NCI-H345 treated with DMSO at 0.1 percent for 48 hours (cell line): ENCODE results near the gene GNB3.

ENCODE experiments used
- DNase-seq: peaks from one replicate; lab custom pipeline; 2025; ENCODE audit not compliant: unreplicated experiment; lab: John Stamatoyannopoulos, UW

GNB3 gene

DNA sequence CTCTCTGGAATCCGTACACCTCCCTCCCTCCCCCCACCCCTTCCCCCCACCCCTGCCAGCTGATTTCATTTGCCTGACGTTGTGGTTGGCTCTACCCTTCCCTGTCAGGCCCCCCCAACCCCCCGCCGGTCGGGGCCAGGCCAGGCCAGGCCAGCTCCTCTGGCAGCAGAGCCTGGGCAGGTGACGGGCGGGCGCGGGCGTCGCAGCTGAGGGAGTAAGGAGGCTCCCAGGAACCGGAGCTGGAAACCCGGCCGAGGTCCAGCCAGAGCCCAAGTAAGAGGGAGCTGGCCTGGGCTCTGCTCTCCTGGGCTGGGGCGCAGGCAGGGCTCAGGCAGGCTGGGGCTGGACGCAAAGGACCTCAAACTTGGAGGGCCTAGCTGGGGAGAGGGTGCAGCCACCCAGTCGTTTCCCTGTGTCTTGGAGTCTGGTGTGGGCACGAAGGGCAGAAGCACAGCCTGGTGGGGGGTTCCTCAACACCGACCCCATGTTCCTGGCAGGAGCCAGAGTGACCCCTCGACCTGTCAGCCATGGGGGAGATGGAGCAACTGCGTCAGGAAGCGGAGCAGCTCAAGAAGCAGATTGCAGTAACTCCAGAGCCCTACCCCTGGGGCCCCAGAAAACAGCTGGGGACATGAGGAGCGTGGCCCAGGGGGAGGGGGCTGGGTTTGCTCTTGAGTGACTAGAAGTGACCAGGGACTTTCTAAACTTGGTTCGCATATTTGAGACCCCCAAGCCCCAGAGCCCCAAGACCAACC, at the start of gene GNB3:
GNB3 (plus strand) TSS at position 165 of the 755 bp plus-strand sequence; CDS start at position 528, 363 bp downstream.
- DNase-seq, result no peak

DNA sequence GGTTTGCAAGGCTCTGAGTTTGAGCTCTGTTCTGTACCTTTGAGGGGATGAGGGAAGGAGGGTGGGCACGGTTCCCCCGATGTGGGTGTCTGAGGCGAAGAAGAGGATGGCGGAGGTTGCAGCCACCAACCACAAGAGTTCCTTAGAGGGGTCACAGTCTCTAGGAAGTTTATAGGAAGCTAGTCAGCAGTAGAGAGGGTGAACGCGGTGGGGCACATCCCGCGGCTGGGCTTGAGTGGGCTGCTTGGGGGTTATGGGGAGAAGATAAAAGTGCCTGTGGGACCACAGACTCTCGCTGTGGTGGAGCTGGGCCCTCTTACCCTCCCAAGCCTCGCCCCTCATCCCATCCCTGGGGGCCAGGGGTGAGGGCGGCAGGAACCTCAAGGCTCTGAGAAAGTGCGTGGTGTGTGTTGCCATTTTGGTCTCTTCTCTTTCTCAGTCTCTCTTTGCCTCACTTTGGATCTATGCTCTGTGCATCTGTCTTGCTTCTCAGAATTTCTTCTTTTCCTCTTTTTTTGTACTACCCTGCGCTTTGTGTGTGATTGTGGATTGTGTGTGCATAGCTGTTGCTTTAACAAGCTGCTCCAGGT, 48.7 kb upstream of the GNB3 start:
- no peak for DNase-seq

DNA sequence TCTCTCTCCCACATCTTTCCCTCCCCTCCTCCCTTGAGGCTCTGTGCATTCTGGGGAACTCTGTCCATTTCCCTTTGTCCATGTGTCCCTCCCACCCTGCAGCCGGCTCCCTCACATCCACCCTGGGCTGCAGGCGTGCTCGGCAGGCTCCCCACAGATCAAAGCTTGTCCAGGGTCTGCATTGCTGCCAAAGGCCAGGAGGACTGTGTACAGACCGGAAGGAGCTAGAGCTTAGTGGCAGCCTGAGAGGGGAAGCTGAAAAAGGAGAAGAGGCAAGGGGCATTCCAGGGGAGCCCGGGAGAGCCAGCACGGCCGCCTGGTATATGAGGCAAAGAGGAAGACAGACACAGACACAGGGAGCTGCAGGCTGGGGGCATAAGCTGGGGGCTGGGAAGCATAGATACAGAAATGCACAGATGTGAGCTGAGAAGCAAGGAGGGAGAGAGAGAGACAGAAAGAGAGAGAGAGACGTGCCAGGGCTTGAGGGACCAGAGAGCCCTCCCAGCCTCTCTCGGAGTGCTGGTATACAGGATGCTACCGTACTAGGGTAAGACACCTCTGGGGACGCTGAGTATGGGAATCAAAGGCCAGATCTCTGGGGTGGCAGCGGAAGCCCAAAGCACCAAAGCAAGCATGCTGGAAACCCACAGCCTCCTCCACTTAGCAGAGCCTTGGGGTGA, 48.1 kb upstream of the GNB3 start:
- no peak for DNase-seq

DNA sequence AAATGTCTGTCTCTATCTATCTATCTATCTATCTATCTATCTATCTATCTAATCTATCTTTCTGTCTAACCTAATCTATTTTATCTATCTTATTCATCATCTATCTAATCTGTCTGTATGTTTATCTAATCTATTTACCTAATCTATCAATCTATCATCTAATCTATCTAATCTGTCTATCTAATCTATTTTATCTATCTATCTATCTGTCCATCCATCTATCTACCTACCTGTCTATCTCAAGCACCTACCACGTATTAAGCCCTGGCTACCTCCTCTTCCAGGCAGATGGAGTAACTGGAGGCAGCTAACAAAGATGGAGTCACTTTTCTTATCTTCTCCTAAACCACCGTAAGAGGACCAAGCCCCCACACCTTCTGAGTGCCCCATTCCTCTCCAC, 45.6 kb upstream of the GNB3 start:
- DNase-seq, result no peak

DNA sequence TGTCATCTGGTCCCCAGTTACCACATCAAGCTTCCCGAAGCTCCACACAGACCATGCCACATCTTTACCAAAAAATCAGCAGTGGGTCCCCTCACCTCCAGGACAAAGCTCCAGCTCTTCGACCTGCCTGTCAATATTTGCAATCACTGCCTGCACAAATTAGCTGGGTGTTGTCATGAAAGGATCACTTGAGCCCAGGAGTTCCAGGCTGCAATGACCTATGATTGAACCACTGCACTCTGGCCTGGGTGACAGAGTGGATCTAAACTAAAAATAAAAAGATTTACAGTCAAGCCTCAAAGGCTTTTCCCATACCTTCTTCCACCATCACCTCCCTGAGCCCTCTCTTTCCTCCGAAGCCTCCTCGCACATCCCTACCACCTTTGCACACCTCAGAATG, 44.1 kb upstream of the GNB3 start:
- no peak for DNase-seq

DNA sequence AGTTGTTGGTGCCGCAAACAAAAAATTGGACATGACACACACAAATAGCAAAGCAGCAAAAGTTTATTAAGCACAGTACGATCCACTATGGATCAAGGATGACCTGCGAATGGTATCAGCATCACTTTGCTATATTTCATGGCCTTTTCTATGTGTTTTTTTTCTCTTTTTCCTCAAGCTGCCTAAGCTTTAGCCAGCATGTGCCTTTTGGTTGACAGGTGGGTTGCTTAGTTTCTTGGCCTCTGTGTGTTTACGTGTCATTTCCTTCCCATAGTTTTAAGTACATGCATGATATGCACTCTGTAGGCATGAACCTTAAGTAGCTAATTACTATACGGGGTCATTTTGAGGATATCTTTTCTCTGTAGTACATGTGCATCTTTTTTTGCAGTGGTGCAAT, 41.6 kb upstream of the GNB3 start:
- DNase-seq, result no peak

DNA sequence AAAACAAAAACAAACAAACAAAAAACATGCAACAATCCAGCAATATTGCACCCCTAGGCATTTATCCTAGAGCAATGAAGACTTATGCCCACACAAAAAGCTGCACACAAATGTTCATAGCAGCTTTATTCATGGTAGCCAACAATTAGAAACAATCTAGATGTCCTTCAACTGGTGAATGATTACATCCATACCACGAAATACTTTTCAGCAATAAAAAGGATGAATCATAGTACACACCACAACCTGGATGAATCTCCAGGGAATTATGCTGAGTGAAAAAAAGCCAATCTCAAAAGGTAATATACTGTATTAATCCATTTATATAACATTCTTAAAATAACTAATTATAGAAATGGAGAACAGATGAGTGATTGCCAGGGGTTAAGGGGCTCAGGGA, 33.6 kb upstream of the GNB3 start:
- no peak for DNase-seq

DNA sequence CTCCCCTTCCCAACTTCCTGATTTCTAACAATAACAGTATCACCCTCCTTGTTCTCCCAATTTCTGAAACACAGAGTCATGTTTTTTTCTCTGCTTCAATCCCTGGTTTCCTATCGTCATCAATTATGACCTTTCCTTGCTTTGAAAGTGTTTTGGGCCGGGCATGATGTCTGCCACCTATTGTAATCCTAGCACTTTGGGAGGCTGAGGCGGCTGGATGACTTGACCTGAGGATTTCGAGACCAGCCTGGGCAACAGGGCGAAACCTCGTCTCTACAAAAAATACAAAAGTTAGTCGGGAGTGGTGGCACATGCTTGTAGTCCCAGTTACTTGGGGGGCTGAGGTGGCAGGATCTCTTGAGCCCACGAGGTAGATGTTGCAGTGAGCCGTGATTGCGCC, 31.7 kb upstream of the GNB3 start:
- DNase-seq, result no peak

DNA sequence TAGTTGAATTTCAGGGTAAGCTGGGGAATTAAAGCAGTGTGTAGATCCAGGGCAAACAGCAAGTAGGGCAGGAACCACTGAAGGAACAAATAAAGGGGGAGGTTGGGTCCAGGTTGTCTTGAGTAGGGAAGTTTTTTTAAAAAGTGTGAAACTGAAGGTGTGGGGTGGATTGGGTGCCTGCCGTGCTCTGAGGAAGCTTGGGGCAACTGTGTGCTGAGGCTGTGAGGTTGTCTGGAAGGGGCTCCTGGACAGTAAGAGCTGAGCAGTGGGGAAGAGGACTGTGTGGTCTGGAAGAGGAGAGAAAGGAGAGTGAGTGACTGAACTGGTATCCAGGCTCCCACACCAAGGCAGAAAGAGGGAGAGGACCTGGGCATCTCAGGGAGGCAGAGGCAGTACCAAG, 30.0 kb upstream of the GNB3 start:
- no peak for DNase-seq

DNA sequence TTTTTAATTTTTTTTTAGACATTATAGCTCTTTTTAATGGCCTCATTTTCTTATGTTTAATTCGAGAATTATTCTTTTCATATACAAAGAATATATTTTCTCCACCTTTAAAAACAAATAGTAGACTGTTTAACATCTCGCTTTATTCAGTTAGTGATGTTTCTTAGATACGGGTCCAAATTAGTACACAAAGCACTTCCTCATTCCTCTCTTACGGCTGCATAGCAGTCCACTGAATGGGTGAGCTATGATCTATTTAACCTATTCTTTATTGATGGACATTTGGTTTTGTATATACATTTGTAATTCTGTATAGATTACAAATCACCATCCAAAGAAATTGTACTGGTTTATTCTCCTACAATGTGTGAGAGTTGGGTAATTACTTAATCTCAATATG, 27.4 kb upstream of the GNB3 start:
- DNase-seq, result no peak

DNA sequence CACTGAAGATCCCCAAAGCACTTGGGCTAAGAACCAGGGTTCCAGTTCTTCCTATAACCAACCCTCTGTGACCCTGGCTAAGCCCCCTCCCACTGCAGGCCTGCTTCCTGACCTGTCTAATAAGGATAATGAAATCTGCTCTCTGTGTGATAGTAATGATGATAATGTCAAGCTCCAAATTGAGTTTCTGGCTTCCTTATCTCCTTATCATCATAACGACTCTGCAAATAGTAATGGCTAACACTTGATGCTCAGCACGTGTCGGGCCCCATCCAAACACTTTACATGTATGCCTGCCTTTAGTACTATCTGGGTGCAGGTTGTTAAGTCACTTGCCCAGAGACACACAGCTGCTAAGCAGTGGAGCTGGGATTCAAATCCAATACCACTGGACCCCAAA, 24.1 kb upstream of the GNB3 start:
- DNase-seq, result no peak

DNA sequence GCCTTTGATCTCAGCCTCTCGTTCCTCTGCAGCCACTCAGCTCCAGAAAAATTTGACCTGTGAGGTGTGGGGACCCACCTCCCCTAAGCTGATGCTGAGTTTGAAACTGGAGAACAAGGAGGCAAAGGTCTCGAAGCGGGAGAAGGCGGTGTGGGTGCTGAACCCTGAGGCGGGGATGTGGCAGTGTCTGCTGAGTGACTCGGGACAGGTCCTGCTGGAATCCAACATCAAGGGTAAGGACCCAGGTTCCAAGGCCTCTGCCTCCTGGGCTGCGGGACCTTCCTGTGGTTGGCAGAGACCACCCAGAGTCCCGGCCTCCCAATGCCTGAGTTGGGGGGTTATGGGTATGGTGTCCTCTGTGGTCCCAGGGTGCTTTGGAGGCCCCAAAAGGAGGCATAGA, 23.6 kb upstream of the GNB3 start:
- no peak for DNase-seq

DNA sequence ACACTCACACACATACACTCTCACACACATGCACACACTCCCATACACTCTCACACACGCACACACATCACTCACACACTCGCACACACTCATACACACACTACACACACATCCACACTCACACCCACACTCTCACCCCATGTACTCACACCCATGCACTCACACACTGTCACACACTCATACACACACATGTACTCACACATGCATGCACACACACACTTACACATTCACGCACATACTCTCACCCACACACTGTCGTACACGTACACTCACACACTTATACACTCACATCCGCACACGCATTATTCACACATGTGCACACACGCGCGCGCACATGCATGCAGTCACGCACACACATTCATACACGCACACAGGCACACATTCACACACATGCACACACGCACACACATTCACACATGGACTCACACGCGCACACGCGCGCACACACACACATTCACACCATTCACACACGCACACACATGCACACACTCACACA, 23.0 kb upstream of the GNB3 start:
- no peak for DNase-seq

DNA sequence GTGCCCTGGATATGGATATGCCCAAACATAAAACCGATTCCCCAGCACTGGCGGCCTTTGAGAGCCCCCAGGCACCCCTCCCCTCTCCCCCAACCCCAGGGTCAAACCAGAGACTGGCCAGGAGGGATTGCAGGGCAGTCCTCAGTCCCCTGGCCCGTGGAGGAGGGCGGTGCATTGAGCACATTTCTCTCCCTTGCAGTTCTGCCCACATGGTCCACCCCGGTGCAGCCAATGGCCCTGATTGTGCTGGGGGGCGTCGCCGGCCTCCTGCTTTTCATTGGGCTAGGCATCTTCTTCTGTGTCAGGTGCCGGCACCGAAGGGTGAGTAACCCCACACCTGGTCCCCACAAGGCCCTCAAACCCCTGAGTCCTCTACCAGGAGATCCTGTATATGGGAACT, 22.5 kb upstream of the GNB3 start:
- DNase-seq, result no peak

DNA sequence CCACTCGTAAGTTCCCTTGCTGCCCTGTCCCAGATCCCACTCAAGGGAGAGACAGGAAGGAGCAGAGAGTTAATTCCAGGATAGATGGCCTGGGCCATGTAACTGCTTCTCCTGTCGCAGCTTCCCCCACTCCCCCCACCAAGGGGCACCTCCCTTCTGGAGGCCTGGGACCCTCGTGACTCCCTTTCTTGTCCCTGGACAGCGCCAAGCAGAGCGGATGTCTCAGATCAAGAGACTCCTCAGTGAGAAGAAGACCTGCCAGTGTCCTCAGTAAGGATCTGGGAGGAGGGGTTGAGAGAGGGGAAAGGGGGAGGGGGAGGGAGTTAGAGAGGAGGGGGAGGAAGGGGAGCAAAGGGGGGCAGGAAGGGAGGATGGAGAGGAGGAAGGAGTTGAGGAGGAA, 22.1 kb upstream of the GNB3 start:
- no peak for DNase-seq

DNA sequence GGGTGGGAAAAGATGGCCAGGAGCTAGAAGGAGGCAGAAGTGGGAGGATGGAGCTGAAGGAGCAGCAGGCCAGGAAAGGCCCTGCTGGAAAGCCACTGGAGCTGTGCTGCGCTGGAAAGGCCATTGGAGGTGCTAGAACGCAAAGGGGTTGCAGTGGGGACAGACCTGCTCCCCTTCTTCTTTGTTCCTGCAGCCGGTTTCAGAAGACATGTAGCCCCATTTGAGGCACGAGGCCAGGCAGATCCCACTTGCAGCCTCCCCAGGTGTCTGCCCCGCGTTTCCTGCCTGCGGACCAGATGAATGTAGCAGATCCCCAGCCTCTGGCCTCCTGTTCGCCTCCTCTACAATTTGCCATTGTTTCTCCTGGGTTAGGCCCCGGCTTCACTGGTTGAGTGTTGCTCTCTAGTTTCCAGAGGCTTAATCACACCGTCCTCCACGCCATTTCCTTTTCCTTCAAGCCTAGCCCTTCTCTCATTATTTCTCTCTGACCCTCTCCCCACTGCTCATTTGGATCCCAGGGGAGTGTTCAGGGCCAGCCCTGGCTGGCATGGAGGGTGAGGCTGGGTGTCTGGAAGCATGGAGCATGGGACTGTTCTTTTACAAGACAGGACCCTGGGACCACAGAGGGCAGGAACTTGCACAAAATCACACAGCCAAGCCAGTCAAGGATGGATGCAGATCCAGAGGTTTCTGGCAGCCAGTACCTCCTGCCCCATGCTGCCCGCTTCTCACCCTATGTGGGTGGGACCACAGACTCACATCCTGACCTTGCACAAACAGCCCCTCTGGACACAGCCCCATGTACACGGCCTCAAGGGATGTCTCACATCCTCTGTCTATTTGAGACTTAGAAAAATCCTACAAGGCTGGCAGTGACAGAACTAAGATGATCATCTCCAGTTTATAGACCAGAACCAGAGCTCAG, 21.4 kb upstream of the GNB3 start:
- DNase-seq, result no peak

DNA sequence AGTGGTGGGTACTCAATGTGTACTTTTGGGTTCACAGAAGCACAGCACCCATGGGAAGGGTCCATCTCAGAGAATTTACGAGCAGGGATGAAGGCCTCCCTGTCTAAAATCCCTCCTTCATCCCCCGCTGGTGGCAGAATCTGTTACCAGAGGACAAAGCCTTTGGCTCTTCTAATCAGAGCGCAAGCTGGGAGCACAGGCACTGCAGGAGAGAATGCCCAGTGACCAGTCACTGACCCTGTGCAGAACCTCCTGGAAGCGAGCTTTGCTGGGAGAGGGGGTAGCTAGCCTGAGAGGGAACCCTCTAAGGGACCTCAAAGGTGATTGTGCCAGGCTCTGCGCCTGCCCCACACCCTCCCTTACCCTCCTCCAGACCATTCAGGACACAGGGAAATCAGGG, 20.6 kb upstream of the GNB3 start:
- no peak for DNase-seq

DNA sequence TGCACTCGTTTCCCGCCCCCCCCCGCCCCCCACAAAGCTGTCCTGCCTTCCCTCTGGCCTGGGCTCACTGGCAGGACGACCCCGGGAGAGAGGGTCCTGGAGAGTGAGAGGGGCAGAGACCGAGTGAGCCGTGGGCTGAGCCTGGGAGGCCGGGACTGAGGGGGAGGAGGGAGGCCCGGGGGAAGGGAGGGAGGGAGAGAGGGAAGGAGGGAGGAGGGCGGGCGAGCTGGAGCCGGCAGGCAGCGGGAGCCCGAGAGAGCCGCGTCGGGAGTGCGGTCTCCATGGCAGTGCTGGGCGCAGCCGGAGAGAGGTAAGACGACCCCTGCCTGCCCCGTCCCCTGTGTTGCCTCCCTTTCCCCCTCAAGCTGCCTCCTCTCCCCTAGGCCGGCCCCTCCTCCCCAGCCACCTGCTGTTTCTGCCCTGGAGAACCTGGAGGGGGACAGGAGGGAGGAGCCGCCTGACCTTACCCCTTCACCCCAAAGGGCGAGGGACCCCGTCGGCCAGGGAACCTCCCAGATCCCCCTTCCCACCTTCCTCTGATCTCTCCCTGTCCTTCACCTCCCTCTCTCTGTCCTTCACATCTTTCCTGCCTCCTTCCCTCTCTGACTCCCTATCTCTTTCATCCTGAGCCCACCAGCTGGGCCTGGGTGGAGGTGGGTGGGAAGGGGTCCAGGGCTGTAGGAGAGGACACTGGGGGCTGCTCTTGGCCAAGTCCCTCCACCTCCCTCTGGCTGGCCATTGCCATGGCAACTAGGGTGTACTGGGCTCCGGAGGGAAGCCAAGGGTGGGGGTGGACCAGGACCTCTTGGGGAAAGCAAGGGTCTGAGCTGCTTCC, 18.9 kb upstream of the GNB3 start, which contains the start of gene GPR162:
GPR162 (plus strand) TSS at position 231 of the 835 bp plus-strand sequence. CDS start 2,078 bp downstream, outside the sequence.
- DNase-seq, result peak; percentile 24

DNA sequence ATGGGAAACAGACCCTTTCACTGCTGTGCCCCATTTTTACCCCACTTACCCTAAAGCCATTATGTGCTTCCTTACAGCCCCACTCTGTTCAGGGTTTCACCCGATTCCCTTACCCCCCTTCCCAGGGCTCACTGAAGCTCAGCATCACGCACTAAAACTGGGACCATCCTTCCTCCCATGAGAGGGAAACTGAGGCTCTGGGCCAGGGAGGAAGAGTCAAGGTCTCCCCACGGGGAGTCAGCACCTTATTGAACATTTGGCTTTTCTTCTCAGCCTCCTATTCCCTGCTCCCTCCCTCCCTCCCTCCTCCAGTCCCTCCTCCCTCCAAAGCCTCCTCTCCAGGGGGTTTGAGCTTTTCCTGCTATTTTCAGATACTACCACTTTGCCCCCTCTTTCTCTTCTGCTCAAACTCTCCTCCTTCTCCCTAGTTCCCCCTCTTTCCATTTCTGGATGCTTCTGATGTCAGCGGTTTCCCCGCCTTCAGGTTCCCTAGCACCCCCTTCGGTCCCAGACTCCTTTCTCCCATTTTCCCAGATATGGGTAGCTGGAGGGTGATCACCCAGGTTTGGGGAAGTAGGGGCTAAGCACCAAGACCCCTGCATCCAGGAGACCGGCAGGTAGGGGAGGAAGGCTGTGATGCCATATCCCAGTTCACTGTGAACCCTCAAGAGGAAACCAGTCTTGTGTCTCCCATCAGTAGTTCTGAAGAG, 18.1 kb upstream of the GNB3 start:
- DNase-seq, result no peak
